Endothelial cell of umbilical vein (primary cell): ENCODE measurements around the gene DNAJC18. TPM values are rescaled to one million over a fixed set of nuclear protein-coding genes. Genes with fewer than 3 reads are reported as not detected.
A peak's percentile ranks its signal among the peaks of the same experiment; 100 is the strongest.

Experiments used
- BruUV-seq: library from RNA; stranded (reverse); fragments of 400-500 nt; replicated peaks from 2 replicates; lab custom pipeline; 2021; lab: Mats Ljungman, UMichigan
- CTCF ChIA-PET: fragments of 300-600, 350-600 bp; sonication (Branson Sonifier 250); formaldehyde crosslinking; loops from one replicate; lab custom pipeline; 2021; ENCODE audit warnings: antibody characterized with exemption, inconsistent platforms; lab: Charles Lee
- POLR2A ChIA-PET: fragments of 300-600, 350-600 bp; sonication (Branson Sonifier 250); formaldehyde crosslinking; loops from one replicate; lab custom pipeline; 2021; ENCODE audit warnings: antibody characterized with exemption, inconsistent platforms; lab: Charles Lee
- DNase-seq: peaks from one replicate; pipeline ENCODE4 v3.0.0-alpha.2; 2011; ENCODE audit warnings: low read depth, low spot score
- FAIRE-seq: peaks from 2 replicates; lab custom pipeline; 2011; peaks lifted over from hg19 to GRCh38; lab: Jason Lieb, UNC
- H2AFZ ChIP-seq: 2 replicates; pipeline ENCODE4 v1.6.0; 2012; ENCODE audit warnings: low read depth, low read length, control low read depth, inconsistent platforms
- H3K27ac ChIP-seq: 2 replicates; pipeline ENCODE4 v1.5.1; 2011; ENCODE audit warnings: low read depth, mild to moderate bottlenecking, control low read depth, low read length, moderate library complexity; ENCODE audit not compliant: insufficient read depth
- H3K27me3 ChIP-seq, 2 experiments: 2 replicates each; pipeline versions ENCODE4 v1.6.0 to v1.6.1; 2011; ENCODE audit warnings: low read length in 2 of 2, mixed read lengths in 1 of 2; ENCODE audit not compliant: control insufficient read depth in 2 of 2, insufficient read depth in 2 of 2
- H3K36me3 ChIP-seq, 2 experiments: 2 replicates in 1 of 2; 3 replicates in 1 of 2; pipeline ENCODE4 v1.5.1; 2011; ENCODE audit warnings: low read length in 2 of 2, mild to moderate bottlenecking in 1 of 2, moderate library complexity in 1 of 2; ENCODE audit not compliant: control insufficient read depth in 2 of 2, insufficient read depth in 2 of 2; ENCODE audit errors: extremely low read depth in 1 of 2
- H3K4me1 ChIP-seq: 3 replicates; pipeline ENCODE4 v1.5.1; 2011; ENCODE audit warnings: mild to moderate bottlenecking, low read length; ENCODE audit not compliant: control insufficient read depth, insufficient read depth; ENCODE audit errors: extremely low read depth
- H3K4me2 ChIP-seq: 2 replicates; pipeline ENCODE4 v1.6.1; 2011; ENCODE audit warnings: low read length, control low read depth, mixed read lengths; ENCODE audit not compliant: insufficient read depth
- H3K4me3 ChIP-seq, 3 experiments: fragments of 200-600 bp in 1 of 3; sonication (generic), shearing (Covaris generic) in 1 of 3; replicated peaks in 1 of 3; 2 replicates each; pipeline ENCODE4 v1.5.1; 2011 to 2016; ENCODE audit warnings: control low read depth in 3 of 3, low read length in 3 of 3, mild to moderate bottlenecking in 2 of 3, inconsistent platforms in 1 of 3, low read depth in 1 of 3, moderate library complexity in 1 of 3; ENCODE audit not compliant: insufficient read depth in 1 of 3
- H3K79me2 ChIP-seq: 2 replicates; pipeline ENCODE4 v1.6.0; 2012; ENCODE audit warnings: low read length, inconsistent platforms; ENCODE audit not compliant: control insufficient read depth, insufficient read depth
- H3K9ac ChIP-seq: replicated peaks from 2 replicates; pipeline ENCODE3; 2011; ENCODE audit warnings: low read length, control low read depth; ENCODE audit not compliant: insufficient read depth; ENCODE audit errors: extremely low read depth
- H3K9me1 ChIP-seq: replicated peaks from 3 replicates; pipeline ENCODE4 v1.6.0; 2011; ENCODE audit warnings: mild to moderate bottlenecking, low read length; ENCODE audit not compliant: control insufficient read depth, insufficient read depth; ENCODE audit errors: extremely low read depth
- H3K9me3 ChIP-seq: replicated peaks from 2 replicates; pipeline ENCODE4 v1.5.1; 2012; ENCODE audit warnings: low read length, inconsistent platforms; ENCODE audit not compliant: control insufficient read depth, insufficient read depth
- H4K20me1 ChIP-seq: replicated peaks from 2 replicates; pipeline ENCODE3; 2011; ENCODE audit warnings: mild to moderate bottlenecking, low read length; ENCODE audit not compliant: control insufficient read depth, insufficient read depth; ENCODE audit errors: extremely low read depth
- CTCF ChIP-seq, 2 donors: IDR thresholded peaks; 1 replicate in 1 of 2; 2 replicates in 1 of 2; pipeline ENCODE4 v1.5.1; 2011; ENCODE audit warnings: low read length in 2 of 2, mild to moderate bottlenecking in 2 of 2, moderate library complexity in 2 of 2, control low read depth in 1 of 2, inconsistent platforms in 1 of 2, low read depth in 1 of 2; ENCODE audit not compliant: insufficient read depth in 1 of 2; ENCODE audit errors: extremely low read depth in 1 of 2
- EZH2 ChIP-seq: IDR thresholded peaks from 2 replicates; pipeline ENCODE4 v1.6.1; 2012; ENCODE audit warnings: borderline replicate concordance, low read depth, mild to moderate bottlenecking, moderate library complexity, low read length, inconsistent platforms; ENCODE audit not compliant: severe bottlenecking
- FOS ChIP-seq: IDR thresholded peaks from 2 replicates; pipeline ENCODE4 v1.6.1; 2011; ENCODE audit warnings: mild to moderate bottlenecking, low read length, moderate library complexity, borderline replicate concordance; ENCODE audit not compliant: insufficient read depth
- GATA2 ChIP-seq: IDR thresholded peaks from 2 replicates; pipeline ENCODE4 v1.7.0; 2011; ENCODE audit warnings: low read depth, mild to moderate bottlenecking, moderate library complexity, mixed read lengths, low read length; ENCODE audit not compliant: insufficient read length, insufficient read depth
- JUN ChIP-seq: IDR thresholded peaks from 2 replicates; pipeline ENCODE4 v1.6.1; 2011; ENCODE audit warnings: borderline replicate concordance, low read depth; ENCODE audit not compliant: insufficient read length, insufficient read depth
- MAX ChIP-seq: IDR thresholded peaks from 2 replicates; pipeline ENCODE4 v1.6.1; 2011; ENCODE audit not compliant: insufficient read depth, insufficient read length
- POLR2A ChIP-seq: IDR thresholded peaks from 2 replicates; pipeline ENCODE4 v1.6.1; 2012; ENCODE audit warnings: low read depth, mild to moderate bottlenecking, control low read depth, low read length
- POLR2AphosphoS5 ChIP-seq: IDR thresholded peaks from 2 replicates; pipeline ENCODE4 v1.6.1; 2012; ENCODE audit warnings: low read depth, mild to moderate bottlenecking, control low read depth, low read length, moderate library complexity; ENCODE audit not compliant: insufficient read depth
- dilution Hi-C: fragments of 300-500 bp; cut with MboI; formaldehyde crosslinking; loops from one replicate; pipeline ENCODE4 v1.15.0; 2019; ENCODE audit warnings: low sequenced_read_pairs; ENCODE audit not compliant: extremely low pct_ligation_motif_present
- intact Hi-C: fragments of 100-400 bp; cut with micrococcal nuclease; formaldehyde crosslinking; loops from one replicate; pipeline ENCODE4 v1.10.0; 2022
- polyA plus RNA-seq, 4 experiments: library from polyadenylated mRNA; depleted of rRNA in 3 of 4; stranded (reverse) in 3 of 4; unstranded in 1 of 4; fragments of >200 nt; gene quantifications; 2 replicates each; pipeline versions ENCODE4 v1.2.1 to v1.2.3, GENCODE V29; 2011 to 2012; ENCODE audit warnings: missing spikeins in 1 of 4
- total RNA-seq: library from RNA; stranded (reverse); gene quantifications from 2 replicates; pipeline ENCODE4 v1.2.3, GENCODE V29; 2021

Gene DNAJC18
- total and polyA plus RNA-seq, 2 donors (not counting 3 experiments of a cell fraction or from before 2014, with no cell fraction given) = 23.2 to 52.6 TPM

GRCh38 chr5:139438707-139439012 is 665 bp downstream of the DNAJC18 start:
- Histone ChIP-seq H3K27me3 (no peaks in the 10 kb centered on the region), H3K79me2 (no peaks in the 10 kb centered on the region), H3K9ac (no peak overlapping the region), H3K4me1 (peaks cover 23% of the 10 kb centered on the region), H3K27ac (no peak overlapping the region), H3K9me1 (no peaks in the 10 kb centered on the region), H3K4me2 (peak overlapping the region; percentile 46), H3K9me3 (no peaks in the 10 kb centered on the region), H3K4me3 (peak overlapping the region in 2 of 3 experiments; percentile 24 to 66), H2AFZ (no peak overlapping the region), H4K20me1 (no peaks in the 10 kb centered on the region), H3K36me3 (peaks cover 3 to 11% of the 10 kb centered on the region in 2 experiments)
- ChIA-PET CTCF (interaction anchor here (1.3 to 1.5 kb wide), 3 partner anchors 15 to 75 kb away, joined by 3 to 12 read pairs (median 8); no protein-coding TSS in a partner anchor), POLR2A (interaction anchor here (0.7 to 1.5 kb wide), 5 partner anchors 9 to 75 kb away, joined by 3 to 6 read pairs (median 5); partner anchors contain the start of genes ECSCR and STING1)
- no TSS peak for BruUV-seq
- no peak for TF ChIP-seq JUN
- TF ChIP-seq MAX = no peak
- no peak for TF ChIP-seq EZH2
- TF ChIP-seq POLR2AphosphoS5 = no peak
- TF ChIP-seq FOS = no peak
- TF ChIP-seq GATA2 = no peak
- TF ChIP-seq CTCF (IDR thresholded peaks at IDR 0.05; ENCODE audit: extremely low read depth in 1 of 2, insufficient read depth in 1 of 2, low read depth in 1 of 2, low read length in 2 of 2) = no peak
- no peak for TF ChIP-seq POLR2A
- DNase-seq (no peak), FAIRE-seq (no peak)
- dilution Hi-C loops = no loop called here
- intact Hi-C loops = no loop called here
